GM18507 (cell line): ENCODE measurements around the gene CCDC83.

ENCODE experiments used
- DNase-seq: peaks from one replicate; pipeline ENCODE4 v3.0.0; 2011; ENCODE audit warnings: low read depth; ENCODE audit not compliant: insufficient read length; ENCODE audit errors: extremely low spot score
- FAIRE-seq: peaks from 2 replicates; lab custom pipeline; 2011; peaks lifted over from hg19 to GRCh38; lab: Jason Lieb, UNC

Gene CCDC83

DNA sequence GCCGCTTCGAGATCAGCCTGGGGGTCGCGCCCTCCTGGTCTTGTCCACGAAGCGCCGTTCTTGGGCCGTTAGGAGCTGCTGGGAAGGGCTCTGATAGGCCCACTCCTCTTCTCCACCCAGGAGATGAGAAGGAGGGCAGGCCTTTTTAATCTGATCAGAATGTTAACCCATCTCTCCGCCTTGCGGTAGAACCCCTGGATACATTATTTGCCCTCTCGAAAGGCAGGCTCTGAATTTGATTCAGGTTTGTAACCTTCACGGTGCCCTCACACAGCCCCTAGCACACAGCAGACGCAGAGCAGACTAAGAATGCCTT, at the start of gene CCDC83:
TSS of gene CCDC83 (plus strand) at position 43 of the 316 bp plus-strand sequence. CDS start 9,741 bp downstream, outside the sequence.
- DNase-seq: no peak
- no peak for FAIRE-seq

DNA sequence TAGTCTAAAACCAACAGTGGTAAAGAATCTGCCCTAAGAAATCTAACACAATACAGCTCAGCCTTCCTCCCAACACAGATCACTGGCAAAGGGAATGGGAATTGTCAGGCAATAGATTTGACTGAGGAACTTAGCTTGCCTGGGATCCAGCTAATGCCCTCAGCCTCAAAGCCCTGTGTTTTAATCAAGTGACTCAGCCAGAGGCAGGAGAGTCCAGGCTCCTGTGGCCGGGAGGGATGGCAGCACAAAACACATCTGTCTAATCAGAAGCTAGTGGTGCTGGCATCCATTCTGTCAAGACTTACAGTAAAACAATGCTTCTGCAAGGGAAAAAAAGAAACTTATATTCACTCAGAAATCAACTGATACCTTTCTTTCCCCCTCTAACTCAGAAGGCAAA, 49.8 kb upstream of the CCDC83 start:
- no peak for DNase-seq
- no peak for FAIRE-seq

DNA sequence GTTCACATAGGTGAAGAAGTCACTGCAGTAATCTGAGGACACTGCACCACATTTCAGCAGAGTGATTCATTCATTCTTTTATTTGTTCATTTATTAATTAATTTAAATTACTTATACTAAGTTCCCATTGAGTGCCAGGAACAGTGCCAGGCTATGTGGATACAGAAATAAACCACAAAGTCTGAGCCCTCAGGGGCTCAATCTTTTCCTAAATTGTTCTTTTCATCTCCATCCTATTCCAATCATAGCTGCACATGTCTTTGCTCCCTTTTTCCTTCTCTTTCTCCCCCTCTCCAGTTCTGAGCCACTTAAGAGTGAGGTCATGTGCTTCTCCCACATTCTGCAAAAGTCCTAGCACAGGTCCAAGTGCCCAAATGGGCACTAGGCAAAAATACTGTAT, 49.2 kb upstream of the CCDC83 start:
- FAIRE-seq (no peak), DNase-seq (no peak)

- FAIRE-seq: no peak
- DNase-seq: no peak
These were observed 48.3 kb upstream of the CCDC83 start for GRCh38 chr11:85806876-85807275.

GRCh38 chr11:85809191-85809590, 46.0 kb upstream of the CCDC83 start:
- FAIRE-seq: no peak
- DNase-seq: no peak

DNA sequence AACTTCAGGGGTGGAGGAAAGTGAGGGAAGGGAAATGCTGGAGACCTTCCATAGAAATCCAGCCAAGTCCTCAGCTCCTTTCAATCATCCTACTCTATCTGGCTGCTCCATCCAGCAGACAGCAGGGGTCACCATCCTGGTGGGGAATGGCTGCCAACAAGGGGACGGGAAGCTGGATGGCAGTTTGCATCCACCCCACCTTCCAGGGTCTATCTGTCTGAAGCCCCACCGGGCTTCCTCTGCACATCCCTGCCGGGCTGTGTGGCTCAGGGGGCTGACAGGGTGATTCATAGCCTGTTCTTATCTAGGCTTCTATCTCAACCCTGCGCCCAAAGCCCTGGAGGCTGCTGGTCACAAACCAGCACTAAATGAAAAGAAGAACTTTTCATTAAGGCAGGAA, 45.3 kb upstream of the CCDC83 start:
- FAIRE-seq (no peak), DNase-seq (no peak)

DNA sequence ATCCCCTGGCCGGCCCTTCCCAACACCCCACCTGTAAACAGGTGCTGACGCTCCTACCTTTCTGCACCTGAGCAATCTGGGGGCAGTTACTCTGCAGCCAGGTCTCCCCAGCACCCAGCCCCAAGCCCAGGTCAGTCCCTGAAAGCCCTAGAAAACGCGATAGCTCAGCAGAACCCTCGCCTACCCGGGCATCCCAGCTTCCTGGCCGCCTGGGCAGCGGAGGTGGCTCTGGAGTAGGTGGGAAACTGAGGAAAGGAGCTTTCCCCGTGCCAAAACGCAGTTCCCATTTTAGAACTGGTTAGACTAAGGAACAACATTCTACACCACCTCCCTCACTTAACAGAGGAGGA, 44.7 kb upstream of the CCDC83 start:
- FAIRE-seq: no peak
- no peak for DNase-seq

- peak; percentile 45 for DNase-seq
- FAIRE-seq: no peak
These were observed 44.1 kb upstream of the CCDC83 start, which contains the start of gene SYTL2 for GRCh38 chr11:85810871-85811611. SYTL2 (minus strand) TSS chr11:85811141; CDS start chr11:85757725, 53,416 bp downstream.

- FAIRE-seq (no peak), DNase-seq (no peak)
These were observed 43.6 kb upstream of the CCDC83 start for GRCh38 chr11:85811624-85812023.

DNA sequence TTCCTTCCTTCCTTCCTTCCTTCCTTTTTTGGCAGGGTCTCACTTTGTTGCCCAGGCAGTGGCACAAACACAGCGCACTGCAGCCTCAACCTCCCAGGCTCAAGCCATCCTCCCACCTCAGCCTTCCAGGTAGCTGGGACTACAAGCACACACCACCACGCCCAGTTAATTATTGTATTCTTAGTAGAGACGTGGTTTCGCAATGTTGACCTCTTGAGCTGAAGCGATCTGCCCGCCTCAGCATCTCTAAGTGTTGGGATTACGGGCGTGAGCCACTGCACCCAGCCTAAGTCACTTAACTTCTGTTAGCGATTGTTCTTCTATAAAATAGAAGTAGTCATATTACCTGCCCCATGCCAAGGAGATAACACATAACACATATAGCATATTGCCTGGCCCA, 41.5 kb upstream of the CCDC83 start:
- DNase-seq: no peak
- no peak for FAIRE-seq

GRCh38 chr11:85815186-85815931, 39.8 kb upstream of the CCDC83 start:
- FAIRE-seq (no peak), DNase-seq (no peak)

GRCh38 chr11:85819441-85819840, 35.7 kb upstream of the CCDC83 start:
- FAIRE-seq: no peak
- no peak for DNase-seq

- FAIRE-seq (no peak), DNase-seq (no peak)
These were observed 33.5 kb upstream of the CCDC83 start for GRCh38 chr11:85821636-85822035.

GRCh38 chr11:85822814-85823213, 32.4 kb upstream of the CCDC83 start:
- FAIRE-seq: no peak
- no peak for DNase-seq

DNA sequence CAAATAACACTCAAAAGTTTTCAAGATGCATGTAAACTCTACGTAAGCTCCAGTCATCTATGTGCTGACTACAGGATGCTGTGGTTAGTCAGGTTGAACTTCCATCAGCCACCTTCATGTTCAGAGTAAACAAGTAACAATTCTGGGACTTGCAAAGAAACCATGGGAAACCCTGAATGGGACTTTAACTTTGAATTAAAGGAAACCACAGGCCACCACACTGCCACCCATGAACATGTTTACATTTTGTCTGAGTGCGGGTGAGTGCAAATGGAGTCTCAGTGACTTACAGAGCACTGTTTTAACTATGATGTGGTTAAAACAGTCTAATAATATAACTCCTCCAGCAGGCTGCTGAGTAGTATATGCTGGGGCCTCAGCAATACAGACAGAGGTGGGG, 31.4 kb upstream of the CCDC83 start:
- FAIRE-seq: no peak
- DNase-seq: no peak

- DNase-seq (no peak), FAIRE-seq (no peak)
These were observed 29.6 kb upstream of the CCDC83 start for GRCh38 chr11:85825616-85826015.

DNA sequence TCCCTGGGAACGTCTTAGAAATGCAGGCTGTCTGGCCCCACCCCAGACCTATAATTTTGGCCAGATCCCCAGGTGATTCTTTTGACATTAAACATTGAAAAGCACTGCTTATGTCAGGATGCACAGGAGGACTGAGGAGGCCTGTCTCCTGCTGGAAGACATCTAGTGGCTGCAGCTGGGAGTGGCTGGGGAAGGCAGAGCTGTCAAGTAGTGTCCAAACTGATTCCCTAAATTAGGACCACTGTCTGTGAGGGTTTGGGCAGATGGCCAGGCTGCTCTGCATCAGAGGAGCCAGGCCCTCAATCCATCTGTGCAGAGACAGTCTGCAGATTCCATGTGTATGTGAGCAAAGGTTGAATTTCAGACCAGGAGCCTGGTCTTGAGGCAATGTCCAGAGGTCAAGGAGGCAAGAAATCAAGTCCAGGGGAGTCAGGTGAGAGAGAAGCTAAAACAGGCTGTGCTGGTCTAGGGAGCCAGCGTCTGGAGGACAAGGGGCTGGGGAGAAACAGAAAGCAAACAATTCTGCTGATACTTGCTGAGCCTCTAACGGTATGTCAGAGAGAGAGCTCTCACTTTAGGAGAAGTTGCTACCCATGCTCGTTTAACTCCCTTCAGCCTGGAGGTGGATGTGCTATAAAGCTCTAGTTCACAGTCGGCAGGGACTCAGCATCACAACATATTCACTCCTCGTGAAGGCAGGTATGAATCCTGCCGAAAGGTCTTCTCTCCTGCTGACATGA, 28.9 kb upstream of the CCDC83 start:
- no peak for DNase-seq
- FAIRE-seq: no peak

- FAIRE-seq: no peak
- DNase-seq: no peak
These were observed 27.2 kb upstream of the CCDC83 start for GRCh38 chr11:85827748-85828639.

DNA sequence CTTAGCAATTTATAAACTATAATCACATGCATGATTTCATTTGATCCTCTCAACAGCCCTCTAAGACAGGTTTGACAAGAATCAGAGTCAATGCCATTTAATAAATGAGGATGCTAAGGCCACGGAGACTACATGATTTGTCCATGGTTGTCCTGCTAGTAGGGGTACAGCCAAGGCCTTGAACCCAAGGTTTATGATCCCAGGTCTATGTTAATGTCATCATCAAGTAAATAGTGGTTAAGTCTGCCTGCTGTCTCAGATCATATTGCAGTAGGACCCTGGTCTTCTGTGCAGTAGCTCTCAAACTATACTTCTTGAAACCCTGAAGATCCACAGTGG, 26.6 kb upstream of the CCDC83 start:
- no peak for DNase-seq
- FAIRE-seq: no peak

GRCh38 chr11:85829172-85829571, 26.0 kb upstream of the CCDC83 start:
- FAIRE-seq (no peak), DNase-seq (no peak)
